Superior temporal gyrus (tissue), 1 donor: Measurements from ENCODE around the gene TBC1D4.
"Not testable (repeated sequence)": the region's sequence is repeated elsewhere in the genome, so short reads cannot be mapped to it uniquely, and the experiment has no call there.

Experiments used
- DNase-seq: peaks from one replicate; pipeline ENCODE4 v3.0.0-alpha.2; 2016; ENCODE audit errors: extremely low spot score

TBC1D4 gene

DNA sequence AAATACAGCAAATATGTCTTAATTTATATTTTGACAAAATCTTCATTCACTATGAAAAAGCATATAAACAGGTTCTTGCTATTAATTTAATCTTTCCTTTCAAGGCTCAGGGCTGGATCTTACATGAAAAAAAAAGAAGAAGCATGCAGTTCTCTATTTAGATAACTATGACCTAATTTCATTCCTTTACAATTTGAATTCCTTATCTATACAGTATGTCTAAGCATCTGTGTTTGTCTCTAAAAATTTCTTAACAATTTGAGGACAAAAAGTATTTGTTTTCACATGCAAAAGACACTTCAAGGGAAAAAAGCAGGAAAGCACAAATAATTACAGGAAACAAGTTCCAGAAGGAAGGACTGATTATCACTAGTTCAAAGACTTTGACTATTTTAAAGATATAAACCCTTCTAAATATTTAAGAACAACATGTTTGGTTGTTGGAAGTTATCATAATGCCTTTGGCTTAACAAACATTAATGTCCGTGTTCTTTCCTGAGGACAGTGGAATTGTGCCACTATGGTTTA is 157.5 kb downstream of the TBC1D4 start:
- no peak for DNase-seq

DNA sequence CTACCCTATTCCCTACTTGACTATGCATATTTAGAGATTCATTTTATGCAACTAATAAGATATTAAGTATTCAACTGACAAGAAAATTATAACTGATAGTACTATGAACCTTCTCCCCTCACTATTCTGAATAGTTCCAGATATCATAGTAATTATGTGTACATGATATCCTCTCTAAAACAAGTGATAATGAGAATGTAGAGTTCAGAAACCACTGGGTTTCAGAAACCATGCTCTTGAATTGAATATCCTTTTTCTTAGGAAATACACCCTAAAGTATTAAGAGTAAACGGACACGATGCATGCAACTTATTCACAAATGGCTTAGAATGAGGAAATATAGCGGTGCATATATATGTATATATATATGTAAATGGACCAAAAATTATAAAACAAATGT is 160.9 kb downstream of the TBC1D4 start:
- DNase-seq: no peak

DNA sequence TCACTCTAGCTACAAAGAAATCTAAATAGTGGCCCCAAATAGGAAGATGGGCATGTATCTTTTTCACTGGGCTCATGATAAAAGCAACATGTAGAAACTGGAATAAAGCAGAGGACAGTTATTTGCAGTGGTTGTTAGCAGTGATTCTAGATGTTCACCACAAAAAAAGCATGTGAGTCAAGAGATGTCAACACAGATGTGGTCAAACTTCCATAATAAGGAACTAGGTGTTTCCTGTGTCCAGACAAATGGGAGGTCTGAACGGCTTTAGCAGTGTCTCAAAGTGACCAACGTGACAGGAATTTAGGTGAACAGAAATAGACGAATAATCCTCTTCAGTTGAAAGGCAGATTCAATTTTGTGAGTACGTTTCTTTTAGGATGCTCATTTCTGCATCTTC is 162.7 kb downstream of the TBC1D4 start:
- DNase-seq: no peak

DNA sequence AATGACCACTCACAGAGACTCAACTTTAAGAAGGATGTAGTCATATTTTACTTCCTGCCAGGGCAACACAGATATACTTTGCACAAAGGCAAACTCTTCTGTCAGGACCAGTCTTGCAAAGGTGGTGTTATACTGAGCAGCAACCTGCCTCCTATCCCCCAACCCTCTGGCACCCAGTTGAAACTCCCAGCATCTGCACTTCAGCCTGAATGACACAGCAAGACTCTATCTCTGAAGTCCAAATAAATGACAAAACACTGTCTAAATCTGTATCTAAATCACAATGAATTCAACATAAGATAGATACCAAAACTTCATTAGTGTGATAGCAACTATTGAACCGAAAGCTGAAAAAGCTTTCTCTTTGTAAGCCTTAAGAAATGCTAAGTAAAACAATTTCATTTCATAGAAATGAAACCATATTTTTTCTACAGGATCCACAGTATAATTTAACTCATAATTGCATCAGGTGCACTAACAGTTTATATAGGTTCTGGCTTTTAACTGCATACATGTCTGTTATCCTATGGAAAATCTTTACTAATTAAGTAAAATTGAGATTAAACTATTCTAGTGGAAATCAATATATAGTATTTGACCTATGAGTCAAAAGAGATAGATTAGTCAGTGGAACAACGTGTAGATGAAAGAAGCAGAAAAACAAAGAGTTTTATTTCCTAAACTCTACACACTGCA is 163.7 kb downstream of the TBC1D4 start:
- DNase-seq: no peak

DNA sequence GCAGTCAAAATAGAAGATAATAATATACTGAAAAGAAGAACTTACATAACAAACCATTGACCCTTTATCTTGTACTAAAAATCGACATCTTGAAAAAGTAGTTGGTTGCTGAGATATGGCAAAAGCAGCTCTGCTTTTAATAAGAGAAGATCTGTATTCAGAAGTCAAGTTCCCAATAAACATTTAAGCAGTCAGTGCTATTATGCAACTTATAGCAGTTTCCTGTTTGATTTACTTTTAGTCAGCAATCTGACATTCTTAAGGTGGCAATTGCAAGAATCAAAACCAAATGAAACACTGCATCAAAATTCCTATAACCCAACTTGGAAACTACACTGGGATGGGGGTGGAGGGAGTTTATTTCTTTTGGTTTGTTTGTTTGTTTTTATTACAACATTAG is 165.5 kb downstream of the TBC1D4 start:
- no peak for DNase-seq

DNA sequence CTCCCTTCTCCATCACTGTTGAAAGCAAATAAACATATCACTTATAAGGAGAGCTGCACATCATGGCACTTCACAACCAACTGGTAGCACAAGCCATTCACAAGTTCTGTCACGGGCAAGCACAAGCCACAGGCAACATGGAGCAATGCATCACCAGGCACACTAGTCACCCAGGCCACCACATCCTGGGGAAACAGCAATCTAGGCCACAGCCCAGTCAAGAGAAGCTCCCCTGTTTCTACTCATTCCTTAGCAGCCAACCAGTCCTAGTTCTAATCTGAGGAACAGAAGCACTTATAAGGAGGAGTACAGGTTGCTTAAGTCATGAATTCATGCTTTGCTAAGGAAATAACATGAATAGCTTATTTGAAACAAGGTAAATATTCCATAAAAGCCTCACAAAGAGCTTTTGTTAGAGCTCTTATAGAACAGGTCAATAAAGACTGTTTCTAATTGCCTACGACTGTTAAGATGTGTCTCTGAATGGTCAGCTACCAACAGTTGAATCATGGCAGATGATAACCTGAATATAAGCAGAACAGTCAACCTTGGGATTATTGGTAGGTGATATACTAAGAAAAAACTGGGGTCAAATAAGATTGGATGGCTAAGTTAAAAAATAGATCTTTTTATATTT is 169.0 kb downstream of the TBC1D4 start:
- no peak for DNase-seq

DNA sequence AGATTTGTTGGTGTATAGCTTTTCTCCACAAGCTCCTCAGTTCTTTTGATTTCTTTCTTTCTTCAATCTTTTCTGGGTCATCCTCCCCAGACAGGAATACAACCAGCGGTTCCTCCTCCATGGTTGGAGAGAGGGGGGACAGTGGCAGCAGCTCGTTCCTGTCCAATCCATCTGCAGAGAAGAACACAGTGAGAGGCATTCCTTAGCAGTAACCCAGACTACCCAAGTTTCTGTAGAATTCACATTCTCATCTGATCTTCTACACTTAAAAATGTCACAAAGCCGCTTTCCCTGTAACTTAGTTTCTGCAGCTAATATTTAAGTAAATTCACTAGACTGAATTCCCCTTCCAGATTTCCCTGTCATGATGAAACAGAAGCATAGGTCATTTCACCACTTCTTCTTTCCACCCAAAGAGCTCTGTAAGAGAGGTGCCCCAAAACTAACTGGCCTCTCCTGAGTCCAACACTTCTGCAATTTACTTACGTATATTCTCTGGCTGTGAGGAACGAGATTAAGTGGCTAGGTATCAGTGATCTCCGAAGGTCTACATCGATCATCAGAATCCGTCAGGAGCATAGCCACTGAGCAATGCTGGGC is 171.9 kb downstream of the TBC1D4 start:
- DNase-seq: no peak

DNA sequence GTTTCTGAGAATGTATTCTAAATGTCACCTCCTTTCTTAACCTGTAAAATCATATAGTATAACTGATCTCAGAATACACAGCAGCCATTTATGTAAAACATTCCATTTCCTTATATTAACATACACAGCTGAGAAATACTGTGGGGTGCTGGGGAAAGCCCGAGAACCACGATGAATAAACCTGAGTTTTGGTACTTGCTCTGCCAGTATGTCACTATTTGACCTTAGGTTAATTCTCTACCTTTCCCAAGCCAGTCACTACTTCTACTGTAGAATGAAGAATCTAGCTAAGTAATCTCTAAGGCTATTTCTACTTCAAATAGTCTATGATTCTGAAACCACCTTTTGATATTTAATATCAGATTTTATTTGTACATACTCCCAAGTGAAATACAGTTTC is 173.7 kb downstream of the TBC1D4 start:
- DNase-seq: no peak

DNA sequence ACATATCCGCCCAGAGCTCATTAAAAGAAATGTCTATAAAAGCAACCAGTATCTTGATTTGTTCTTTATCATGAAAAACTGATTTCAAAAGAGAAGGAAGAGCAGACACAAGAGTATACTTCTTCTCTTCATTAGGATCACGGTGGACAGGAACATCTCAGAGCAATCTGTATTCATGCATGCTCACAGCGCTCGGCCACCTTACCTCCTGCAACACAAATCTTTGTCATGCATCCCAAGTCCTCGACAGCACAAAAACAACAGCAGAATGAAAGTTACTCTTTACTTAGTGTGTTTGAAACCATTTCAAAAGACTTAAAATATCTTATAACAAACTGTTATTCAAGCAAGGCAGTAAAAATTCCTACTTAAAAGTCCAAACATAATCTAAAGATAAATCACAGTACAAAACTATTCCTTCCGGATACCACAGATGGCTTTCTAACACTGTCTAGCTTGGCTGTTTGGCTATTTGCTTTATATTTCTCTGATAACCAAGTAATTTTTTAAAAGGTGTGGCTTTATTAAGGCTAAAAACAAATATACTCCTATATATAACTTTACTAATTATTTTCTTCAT is 174.5 kb downstream of the TBC1D4 start:
- no peak for DNase-seq

DNA sequence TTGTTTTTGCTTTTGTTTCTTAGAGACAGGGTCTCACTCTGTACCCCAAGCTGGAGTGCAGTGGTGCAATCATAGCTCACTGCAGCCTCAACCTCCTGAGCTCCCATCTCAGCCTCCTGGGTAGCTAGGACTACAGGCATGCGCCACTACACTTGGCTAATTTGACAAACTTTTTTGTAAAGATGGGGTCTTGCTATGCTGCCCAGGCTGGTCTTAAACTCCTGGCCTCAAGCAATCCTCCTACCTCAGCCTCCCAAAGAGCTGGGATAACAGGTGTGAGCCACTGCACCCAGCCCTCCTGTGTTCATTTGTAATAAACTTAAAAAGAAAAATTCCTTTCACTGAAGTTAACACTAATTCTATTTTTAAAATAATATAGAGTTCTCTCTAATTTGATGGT is 175.0 kb downstream of the TBC1D4 start:
- DNase-seq: not testable (repeated sequence)

DNA sequence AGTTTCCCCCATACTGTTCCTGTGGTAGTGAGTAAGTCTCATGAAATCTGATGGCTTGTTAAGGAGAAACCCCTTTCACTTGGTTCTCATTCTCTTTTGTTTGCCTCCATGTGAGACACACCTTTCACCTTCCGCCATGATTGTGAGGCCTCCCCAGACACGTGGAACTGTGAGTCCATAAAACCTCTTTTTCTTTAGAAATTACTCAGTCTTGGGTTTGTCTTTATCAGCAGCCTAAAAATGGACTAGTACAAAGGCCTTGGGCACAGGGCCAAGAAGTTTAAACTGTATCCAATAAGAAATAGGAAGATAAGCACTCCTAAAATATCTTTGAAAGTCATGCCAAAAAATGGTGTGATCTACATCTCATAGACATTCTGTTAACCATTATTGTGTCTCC is 176.9 kb downstream of the TBC1D4 start:
- no peak for DNase-seq

DNA sequence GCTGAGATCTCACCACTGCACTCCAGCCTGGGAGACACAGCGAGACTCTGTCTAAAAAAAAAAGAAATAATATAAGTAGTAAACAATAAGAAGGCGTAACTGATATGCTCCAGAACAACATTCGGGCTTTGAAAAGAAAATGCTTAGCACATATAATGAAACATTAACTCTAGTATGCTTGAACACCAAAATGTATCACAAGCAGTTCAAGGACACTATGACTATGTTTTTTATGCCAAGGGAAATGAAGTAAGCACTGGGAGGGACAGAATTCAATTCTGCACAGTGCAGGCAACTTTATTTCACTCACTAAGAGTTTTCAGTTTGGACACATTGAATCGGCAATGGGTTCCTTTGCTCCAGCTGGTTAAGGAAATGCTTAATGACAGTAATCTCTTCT is 178.7 kb downstream of the TBC1D4 start:
- no peak for DNase-seq

DNA sequence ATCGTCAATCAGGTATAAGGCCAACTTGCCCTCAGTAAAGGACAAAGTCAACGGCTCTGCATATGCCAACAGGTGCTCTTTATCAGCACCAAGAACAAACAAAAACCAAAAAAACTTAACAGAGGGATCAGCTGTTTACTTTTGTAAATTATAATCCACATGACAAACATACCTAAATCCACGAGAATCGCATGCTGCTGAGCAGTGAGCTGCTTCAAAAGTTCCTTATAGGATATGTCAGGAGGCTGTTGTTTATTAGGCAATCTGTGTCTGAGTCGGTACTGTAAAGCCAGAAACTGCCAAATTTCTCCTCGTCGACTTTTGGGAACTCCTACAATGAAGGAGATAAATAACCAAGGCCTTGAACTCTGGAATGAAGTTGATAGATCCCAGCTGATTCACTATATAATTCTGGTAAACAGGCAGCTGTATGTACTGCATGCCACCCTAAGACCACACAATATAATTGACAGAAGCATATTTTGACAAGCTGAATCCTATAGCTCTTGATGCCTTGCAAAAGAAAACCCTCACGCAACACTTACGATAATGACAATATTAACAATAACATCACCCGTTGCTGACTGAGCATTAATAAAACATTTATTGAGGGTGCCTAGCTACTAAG is 179.8 kb downstream of the TBC1D4 start:
- no peak for DNase-seq

DNA sequence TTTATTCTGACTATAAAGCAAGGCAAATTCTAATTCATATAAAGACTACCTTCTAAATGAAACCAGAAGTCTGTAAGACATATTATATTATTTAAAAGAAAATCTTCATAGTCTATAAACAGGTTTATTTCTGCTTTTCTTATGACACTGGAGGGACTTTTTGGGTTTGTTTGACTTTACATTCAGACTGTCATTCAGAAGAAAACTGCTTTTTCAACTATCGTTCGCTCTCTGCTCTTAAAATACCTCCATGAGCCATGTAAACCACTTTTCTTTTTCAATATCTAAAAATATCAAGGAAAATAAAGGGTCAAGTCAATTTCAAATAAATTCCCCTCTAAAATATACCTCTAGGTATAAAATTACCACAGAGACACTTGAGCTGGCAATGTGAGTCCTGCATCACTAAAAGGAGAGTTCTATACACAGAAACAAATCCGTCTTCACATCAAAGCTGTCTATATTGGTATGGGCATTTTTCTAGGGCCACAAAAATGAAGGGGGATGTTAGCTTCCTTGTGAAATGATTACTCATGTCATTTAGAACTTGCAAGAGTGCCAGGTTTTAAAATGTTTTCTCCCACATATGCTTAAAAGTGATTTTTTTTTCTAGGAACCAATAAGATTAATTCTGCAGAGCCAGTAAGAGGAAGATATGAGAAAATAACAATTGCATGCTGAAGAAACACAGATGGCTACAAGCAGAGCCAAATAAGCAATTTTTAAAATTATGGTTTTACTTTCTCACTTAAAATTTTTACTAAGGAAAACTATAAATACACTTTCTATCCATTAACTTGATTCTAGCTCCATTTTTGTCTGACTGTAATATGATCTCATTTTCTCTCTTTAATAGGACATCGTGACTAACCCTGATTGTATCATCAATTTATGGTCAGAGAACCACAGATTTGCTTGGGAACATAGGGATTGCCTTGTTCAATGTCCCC is 181.8 kb downstream of the TBC1D4 start:
- no peak for DNase-seq

DNA sequence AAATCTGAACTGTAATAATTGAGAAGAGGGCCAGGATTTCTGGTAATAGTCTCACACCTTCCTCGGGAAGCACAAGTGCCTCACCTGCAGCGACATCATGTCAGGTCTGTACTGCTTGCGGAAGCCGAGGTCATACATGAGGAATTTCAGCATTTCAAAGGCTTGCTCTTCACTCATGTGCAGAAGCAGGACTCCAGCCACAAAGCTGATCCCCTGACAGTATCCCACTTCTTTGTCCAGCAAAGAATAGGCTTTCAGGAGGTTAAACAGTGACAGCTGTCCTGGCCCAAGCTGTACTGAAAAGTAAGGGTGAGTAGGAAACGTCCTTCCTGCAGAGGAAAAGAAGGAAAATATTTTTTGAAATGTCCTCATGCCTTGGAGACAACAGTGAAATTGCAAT is 182.7 kb downstream of the TBC1D4 start:
- DNase-seq: no peak

DNA sequence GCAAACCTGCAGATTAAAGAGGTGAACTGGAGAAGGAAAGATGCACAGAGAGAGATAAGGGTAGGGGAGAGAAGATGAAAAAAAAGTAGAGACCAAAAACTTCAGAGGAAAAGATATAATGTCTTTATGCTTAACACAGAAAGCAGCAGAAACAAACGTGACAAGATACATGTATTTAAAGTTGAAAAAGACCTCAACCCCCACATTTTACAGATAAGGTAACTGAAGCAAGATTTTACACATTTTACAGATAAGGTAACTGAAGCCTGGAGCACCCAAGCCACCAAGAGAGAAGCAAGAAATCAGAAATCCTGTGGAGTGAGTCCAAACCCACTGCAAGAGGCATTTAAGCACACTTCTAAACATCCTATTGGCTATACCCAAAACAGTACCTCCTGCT is 185.3 kb downstream of the TBC1D4 start:
- DNase-seq: no peak

DNA sequence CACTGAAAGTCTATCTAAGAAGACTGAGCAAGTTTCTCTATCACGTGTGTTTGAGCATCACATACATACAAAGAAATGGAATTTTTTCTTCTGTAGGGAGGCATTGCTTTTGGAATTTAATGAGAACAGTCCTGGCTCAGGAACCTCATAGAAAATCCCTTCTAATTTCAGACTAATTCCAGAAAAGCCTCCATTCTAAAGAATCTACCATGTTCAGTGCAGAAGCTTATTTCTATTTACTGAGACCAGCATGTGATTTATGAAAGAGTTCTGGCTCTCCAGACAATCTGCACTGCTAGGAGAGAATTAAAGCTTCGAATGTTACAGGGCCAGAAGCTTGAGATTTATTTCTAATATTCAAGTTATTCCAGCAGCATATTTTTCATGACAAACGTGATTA is 186.8 kb downstream of the TBC1D4 start:
- DNase-seq: no peak

DNA sequence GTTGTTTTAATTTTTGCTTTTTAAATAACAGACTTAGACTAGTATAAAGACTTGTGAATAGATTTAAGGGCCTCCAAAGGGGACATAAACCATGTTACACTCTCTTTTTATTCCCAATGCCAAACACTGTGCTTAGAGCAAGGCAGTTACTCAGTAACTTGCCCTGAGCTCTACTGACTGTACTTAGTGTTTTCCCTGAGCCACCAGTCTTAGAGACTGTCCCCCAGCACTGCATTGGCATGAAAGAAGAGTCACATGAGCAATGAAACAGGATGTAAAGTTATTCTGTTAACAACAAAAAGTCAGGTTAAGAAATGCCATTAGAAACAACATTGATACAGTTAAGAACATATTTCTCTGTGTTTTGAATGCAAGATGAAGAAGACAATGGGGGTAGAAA is 187.9 kb downstream of the TBC1D4 start:
- no peak for DNase-seq

DNA sequence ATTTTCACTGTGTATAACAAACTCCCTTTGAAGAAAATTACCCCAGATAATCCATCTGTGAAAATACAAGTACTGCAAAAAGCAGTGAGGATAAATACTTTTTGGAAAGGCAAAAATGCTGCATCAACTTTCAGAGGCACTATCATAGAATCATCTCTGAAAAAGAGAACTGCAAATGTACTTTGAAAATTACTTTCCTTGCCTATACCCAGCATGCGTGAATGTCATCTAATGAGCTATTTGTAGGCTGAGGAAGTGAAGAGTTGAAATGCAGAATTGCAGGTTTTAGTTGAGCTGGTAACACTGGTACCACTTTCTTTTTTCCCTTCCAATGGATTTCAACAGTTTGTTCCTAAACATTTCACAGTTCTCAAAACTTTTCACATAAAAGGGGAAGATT is 196.7 kb downstream of the TBC1D4 start:
- no peak for DNase-seq

DNA sequence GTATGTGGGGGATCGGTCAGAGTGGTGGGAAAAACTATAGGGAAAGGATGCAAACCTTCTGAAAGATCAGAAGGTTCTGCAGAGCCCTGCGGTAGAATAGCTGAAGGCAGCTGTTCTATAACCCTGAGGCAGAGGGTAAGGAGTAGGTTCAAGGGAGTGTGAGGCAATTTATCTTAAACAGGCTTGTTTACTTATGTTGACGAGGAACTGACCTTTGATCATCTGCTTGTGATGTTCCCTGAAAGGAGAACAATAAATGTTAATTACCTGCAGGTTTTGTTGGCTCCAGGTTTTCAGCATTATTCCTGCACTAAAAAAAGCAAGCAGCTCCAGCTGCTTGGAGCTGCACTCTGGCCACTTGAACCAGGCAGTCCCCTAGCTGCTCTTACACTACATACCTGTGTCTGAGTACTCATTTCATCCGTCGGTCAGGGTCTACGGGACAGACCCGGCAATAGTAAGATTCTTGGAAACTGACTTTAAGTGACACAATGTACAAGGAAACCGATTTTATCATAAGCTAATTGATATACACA is 202.1 kb downstream of the TBC1D4 start:
- DNase-seq: no peak

DNA sequence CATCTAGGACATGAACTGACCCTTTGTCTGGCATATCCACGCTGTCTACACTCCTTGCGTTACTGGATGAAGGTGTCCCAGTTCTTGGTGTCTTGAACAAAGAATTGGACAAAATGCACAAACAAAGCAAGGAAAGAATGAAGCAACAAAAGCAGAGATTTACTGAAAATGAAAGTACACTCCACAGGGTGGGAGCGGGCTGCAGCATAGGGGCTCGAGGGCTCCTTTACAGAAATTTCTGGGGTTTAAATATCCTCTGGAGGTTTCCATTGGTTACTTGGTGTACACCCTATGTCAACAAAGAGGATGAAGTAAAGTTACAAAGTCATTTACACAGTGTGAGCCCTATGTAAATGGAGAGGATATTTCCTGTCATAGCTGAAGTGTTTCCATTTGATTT is 208.3 kb downstream of the TBC1D4 start:
- not testable (repeated sequence) for DNase-seq
